HG03342 (cell line): Measurements from ENCODE around the gene TMEM150B.

ENCODE experiments used
- ATAC-seq: cut with Tn5 transposase; IDR thresholded peaks from one replicate; pipeline ENCODE4 v1.9.1; 2021; ENCODE audit warnings: mild to moderate bottlenecking, moderate library complexity; ENCODE audit not compliant: unreplicated experiment

The TMEM150B gene, protein sequence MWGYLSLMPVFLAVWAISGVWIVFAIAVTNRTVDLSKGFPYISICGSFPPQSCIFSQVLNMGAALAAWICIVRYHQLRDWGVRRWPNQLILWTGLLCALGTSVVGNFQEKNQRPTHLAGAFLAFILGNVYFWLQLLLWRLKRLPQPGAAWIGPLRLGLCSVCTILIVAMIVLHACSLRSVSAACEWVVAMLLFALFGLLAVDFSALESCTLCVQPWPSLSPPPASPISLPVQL

GRCh38 chr19:55325172-55325571 lies at the start of gene TMEM150B:
TSS of gene TMEM150B (minus strand) at chr19:55325341. CDS start at chr19:55321036, 4,305 bp downstream.
- no peak for ATAC-seq

- ATAC-seq: no peak
Observed at GRCh38 chr19:55373993-55374757, 49.0 kb upstream of the TMEM150B start.

DNA sequence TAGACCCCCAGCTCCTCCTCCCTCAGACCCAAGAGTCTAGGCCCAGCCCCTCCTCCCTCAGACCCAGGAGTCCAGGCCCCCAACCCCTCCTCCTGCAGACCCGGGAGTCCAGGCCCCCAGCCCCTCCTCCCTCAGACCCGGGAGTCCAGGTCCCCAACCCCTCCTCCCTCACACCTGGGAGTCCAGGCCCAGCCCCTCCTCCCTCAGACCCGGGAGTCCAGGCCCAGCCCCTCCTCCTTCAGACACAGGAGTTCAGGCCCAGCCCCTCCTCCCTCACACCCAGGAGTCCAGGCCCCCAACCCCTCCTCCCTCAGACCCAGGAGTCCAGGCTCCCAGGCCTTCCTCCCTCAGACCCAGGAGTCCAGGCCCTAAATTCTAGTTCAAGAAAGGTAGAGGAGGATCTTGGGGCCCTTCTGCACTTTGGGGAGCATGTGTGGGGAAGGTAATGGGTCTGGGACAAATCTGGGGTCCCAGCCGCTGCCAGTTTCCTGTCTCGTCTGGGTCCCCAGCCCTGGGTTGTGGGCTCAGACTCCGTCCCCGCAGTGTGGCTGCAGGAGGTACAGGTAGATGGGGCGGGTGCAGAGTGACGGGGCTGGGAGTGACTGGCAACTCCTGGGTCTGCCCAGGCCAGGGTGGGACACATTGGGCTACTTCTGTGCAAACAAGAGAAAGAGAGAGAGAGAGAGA lies 48.3 kb upstream of the TMEM150B start:
- no peak for ATAC-seq

GRCh38 chr19:55372316-55373081 lies 47.4 kb upstream of the TMEM150B start:
- no peak for ATAC-seq

GRCh38 chr19:55370305-55370988 lies 45.3 kb upstream of the TMEM150B start, which contains the start of gene IL11:
TSS of gene IL11 (minus strand) at chr19:55370463. CDS start at chr19:55370310, 153 bp downstream.
- ATAC-seq: no peak

GRCh38 chr19:55369653-55370304 lies 44.6 kb upstream of the TMEM150B start:
- ATAC-seq: no peak

- no peak for ATAC-seq
Observed at GRCh38 chr19:55368701-55369563, 43.8 kb upstream of the TMEM150B start.

- ATAC-seq: no peak
Observed at GRCh38 chr19:55368106-55368505, 43.0 kb upstream of the TMEM150B start.

DNA sequence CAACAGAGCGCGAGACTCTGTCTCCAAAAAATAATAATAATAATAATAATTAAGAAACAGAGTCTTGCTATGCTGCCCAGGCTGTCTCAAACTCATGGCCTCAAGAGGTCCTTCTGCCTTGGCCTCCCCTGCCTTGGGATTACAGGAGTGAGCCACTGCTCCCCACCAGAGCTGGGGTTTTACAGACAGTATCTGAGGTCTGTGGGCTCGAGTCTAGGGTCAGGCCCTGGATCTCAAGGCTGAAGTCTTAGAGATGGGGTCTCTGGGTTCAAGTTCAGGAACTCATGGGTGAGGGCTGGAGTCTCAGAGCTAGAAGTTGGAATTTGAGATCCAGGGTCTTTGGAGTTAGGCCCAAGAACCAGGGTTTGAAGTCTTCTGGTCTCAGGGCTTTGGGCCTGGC lies 41.6 kb upstream of the TMEM150B start:
- no peak for ATAC-seq

DNA sequence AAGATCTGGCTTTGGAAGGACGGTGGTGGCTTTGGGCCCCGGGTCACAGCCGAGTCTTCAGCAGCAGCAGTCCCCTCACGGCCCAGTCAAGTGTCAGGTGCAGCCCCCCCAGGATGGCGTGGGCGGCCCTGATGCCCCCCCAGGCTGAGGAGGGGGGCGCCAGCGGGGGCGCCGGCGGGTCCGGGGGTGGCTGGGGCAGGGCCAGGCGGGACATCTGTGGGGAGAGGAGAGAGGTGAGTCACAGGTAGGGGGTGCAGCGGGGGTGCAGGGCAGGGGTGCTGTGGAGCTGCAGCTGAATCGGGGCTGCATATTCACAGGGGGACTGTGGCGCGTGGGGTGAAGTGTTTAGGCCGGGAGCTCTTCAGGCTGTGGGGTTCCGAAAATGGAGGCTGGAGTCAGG lies 40.8 kb upstream of the TMEM150B start:
- no peak for ATAC-seq

DNA sequence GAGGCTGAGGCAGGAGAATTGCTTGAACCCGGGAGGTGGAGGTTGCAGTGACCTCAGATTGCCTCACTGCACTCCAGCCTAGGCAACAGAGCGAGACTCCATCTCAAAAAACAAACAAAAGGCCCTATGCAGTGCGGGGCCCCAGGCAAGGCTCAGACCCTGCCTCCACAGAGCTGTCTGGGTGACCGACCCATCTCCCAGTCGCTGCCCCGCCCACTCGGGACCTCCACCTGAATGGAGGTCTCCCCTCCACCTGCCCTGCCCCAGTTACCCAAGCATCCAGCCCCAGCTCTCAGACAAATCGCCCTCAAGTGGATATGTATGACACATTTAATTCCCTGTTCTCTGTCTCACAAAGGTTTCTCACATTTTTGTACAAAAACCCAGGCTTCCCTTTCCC lies 40.1 kb upstream of the TMEM150B start:
- ATAC-seq: no peak

DNA sequence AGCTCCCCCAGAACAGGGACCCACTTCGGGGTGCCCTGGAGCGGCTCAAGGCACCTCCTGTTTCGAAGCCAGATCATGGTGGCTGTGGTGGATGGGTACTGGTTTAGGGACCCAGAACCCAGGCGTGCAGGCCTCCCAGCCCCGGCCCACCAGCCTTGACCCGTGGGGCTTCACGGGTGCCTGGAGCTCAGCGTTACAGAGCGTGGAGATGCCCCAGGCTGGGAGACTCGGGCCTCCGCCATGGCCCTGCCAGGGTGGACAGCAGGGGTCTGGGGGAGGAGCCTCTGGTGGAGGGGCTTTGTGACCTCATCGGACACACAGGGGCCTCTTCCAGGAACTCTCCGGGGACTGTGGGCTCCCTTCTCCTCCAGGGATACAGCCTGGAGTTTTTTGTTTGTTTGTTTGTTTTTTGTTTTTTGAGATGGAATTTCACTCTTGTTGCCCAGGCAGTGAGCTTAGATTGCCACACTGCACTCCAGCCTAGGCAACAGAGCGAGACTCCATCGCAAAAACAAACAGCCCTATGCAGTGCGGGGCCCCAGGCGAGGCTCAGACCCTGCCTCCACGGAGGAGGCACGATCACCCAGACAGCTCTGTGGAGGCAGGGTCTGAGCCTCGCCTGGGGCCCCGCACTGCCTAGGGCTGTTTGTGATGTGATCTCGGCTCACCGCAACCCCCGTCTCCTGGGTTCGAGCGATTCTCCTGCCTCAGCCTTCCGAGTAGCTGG lies 38.0 kb upstream of the TMEM150B start, which contains the start of gene GARIN5B:
Gene GARIN5B (minus strand): TSS at position 271 of the 727 bp plus-strand sequence. CDS start 194 bp downstream, at position 77.
- ATAC-seq: no peak

DNA sequence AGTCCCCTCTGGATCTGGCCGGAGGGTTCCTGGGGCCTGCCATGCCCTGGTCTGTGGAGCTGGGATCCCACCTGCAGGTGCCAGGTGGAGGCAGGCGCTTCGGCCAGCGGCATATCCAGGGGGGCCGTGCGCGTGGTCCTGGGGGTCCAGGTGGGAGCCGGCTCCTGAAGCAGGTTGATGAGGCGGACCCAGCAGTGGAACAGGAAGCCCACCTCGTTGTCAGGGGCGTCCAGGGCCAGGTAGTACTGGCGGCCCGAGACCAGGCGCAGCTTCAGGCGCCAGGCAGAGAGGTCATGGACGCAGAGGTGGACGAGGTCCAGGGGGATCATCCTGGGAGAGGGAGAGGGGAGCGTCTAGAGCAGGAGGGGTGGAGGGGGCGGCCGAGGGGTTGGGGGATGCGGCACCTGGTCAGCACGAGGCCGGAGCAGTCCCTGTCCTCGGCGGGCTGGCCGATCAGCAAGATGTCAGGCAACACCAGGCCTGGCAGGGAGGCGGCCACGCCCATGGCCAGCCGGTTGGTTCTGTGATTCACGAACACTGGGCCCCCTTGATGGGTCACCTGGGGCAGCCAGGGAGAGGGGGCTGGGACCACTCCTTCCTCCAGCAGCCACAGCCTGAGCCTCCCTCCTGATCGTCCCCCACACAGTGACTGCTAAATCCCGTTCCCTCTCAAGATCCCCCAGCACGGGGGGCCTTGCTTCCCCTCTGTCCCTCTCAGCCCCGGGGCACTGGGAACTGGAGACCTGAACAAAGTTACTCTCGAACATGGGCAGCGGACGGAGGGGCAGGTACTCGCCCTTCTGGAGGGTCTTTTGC lies 37.2 kb upstream of the TMEM150B start:
- ATAC-seq: no peak

DNA sequence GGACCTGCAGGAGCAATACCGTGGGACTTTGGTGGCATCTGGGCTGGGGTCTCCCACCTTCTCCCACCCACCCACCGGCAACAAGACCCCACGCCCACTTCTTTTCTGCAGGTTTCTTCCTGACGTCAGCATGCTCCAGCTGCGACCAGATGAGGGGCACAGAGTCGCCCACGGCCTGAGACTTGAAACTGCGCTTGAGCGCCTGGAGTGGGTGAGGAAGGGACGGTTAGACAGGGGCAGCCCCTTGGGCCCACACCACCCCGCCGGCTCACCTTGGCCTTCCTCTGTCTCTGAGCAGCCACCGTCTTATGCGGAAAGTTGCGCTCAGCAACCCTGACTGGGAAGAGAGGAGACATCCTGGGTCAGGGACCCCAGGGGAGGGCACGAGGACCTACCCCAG lies 35.8 kb upstream of the TMEM150B start:
- no peak for ATAC-seq

DNA sequence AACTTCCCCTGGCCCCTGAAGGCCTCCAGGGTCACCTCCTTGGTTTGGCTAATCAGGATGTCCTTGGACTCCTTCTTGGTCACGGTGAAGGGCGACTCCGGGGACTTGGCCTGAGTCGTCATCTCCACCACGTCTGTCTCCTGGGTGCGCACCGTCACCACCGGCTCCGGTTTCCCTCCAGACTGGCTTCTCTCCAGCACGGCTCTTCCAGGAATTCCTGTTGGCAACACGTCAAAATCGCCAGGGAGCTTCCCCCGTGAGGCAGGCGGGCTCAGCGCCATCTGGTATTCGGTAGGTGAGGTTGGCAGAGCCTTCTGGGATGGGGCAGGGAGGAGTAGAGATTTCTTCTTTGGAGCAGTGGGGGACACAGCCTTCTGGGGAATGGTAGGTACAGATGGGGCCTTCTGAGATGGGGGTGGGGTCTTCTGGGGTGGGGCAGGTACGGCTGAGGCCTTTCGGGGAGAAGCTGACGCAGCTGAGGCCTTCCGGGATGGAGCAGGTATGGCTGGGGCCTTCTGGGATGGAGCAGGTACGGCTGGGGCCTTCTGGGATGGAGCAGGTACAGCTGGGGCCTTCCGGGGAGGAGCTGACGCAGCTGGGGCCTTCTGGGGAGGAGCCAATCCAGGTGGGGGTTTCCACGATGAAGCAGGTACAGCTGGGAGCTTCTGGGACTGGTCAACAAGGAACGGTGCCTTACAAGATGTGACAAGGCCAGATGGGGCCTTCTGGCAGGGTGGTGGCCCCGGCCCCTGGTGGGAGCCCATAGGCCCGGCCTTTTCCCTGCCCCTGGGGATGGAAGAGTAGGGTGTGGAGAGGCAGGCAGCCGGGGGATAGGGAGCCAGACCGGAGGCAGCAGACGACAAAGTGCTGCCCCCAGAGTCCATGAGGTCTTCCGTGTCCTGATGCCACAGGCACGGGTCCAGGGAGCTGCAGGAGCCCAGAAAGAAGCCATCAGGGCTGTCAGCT lies 34.1 kb upstream of the TMEM150B start:
- no peak for ATAC-seq

- ATAC-seq: no peak
Observed at GRCh38 chr19:55358493-55358892, 33.4 kb upstream of the TMEM150B start.
